ENCODE measurements around the gene TDRKH.

Gene TDRKH

GRCh38 chr1:151805066-151805820, 14.9 kb upstream of the TDRKH start, which contains the start of gene LINGO4:
LINGO4 (minus strand) TSS chr1:151805419; CDS start chr1:151802704, 2,715 bp downstream.
- POLR2A ChIA-PET (ENCODE audit: low non-redundant PET) = no interaction called here
- DNase-seq (ENCODE audit: low spot score) = no peak
- no peak within 1 kb of the TSS for H3K27ac ChIP-seq
- CTCF ChIA-PET = interaction anchor here (0.6 kb wide), 1 partner anchor 70 kb away, joined by 3 read pairs; no protein-coding TSS in a partner anchor
- TF ChIP-seq, protein P1, sequence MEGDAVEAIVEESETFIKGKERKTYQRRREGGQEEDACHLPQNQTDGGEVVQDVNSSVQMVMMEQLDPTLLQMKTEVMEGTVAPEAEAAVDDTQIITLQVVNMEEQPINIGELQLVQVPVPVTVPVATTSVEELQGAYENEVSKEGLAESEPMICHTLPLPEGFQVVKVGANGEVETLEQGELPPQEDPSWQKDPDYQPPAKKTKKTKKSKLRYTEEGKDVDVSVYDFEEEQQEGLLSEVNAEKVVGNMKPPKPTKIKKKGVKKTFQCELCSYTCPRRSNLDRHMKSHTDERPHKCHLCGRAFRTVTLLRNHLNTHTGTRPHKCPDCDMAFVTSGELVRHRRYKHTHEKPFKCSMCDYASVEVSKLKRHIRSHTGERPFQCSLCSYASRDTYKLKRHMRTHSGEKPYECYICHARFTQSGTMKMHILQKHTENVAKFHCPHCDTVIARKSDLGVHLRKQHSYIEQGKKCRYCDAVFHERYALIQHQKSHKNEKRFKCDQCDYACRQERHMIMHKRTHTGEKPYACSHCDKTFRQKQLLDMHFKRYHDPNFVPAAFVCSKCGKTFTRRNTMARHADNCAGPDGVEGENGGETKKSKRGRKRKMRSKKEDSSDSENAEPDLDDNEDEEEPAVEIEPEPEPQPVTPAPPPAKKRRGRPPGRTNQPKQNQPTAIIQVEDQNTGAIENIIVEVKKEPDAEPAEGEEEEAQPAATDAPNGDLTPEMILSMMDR (conservative IDR thresholded peaks at IDR 0.05; ENCODE audit: low read depth) = no peak

DNA sequence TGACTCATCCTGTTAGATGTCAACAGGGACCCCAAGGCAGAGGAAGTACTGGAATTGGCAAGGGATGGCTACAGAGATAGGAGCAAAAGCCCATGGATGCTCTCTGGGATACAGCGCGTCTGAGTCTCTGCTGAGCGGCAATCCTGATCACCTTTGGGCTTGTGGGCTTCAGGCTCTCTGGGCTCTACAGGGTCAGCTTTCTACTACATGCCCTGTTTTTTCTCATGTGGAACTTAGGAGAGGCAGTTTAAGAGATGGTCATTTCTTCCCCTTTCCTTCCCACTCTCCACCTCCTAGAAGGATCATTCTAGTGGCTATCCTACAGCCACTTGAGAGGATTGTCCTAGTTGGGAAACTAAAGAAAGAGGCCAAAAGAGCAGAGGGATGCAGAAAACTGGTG, 13.6 kb upstream of the TDRKH start:
- ChIA-PET POLR2A (ENCODE audit: low non-redundant PET) (no interaction called here), CTCF (interaction anchor here (0.6 kb wide), 2 partner anchors 13 to 26 kb away, joined by 5 read pairs; partner anchors contain the start of gene TDRKH)
- H3K27ac ChIP-seq = no peak overlapping the region
- DNase-seq (ENCODE audit: low spot score) = no peak
- TF ChIP-seq, protein P1 (conservative IDR thresholded peaks at IDR 0.05; ENCODE audit: low read depth) = no peak

GRCh38 chr1:151803164-151803563, 12.9 kb upstream of the TDRKH start:
- DNase-seq (ENCODE audit: low spot score) = no peak
- H3K27ac ChIP-seq = no peak overlapping the region
- TF ChIP-seq, protein P1 (conservative IDR thresholded peaks at IDR 0.05; ENCODE audit: low read depth) = no peak
- ChIA-PET CTCF (interaction anchor here (0.7 kb wide), 1 partner anchor 551 kb away, joined by 4 read pairs; no protein-coding TSS in a partner anchor), POLR2A (ENCODE audit: low non-redundant PET) (no interaction called here)

DNA sequence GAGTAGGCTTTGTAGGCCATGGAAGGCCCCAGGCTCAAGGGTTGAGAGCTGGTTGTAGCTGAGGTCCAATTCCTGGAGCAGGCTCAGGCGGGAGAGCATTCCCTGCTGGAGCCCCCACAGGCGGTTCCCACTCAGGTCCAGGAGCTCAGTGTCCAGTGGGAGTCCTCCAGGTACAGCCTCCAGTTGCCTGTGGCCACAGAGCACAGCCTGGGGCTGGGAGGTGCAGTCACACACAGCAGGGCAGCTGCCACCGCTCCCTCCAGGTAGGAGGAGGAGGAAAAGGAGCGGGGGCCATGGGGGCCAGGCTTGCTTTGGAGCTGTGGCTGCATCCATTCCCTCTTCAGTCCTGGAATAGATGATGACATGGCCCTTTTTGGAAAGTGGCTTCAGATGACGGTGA, 12.1 kb upstream of the TDRKH start:
- POLR2A ChIA-PET (ENCODE audit: low non-redundant PET) = no interaction called here
- no peak for DNase-seq (ENCODE audit: low spot score)
- TF ChIP-seq, protein P1 (conservative IDR thresholded peaks at IDR 0.05; ENCODE audit: low read depth) = no peak
- no peak overlapping the region for H3K27ac ChIP-seq
- CTCF ChIA-PET = interaction anchor here (0.7 kb wide), 1 partner anchor 550 kb away, joined by 4 read pairs; no protein-coding TSS in a partner anchor

GRCh38 chr1:151801846-151802245, 11.5 kb upstream of the TDRKH start:
- H3K27ac ChIP-seq = no peak overlapping the region
- TF ChIP-seq, protein P1 (conservative IDR thresholded peaks at IDR 0.05; ENCODE audit: low read depth) = no peak
- ChIA-PET CTCF (no interaction called here), POLR2A (ENCODE audit: low non-redundant PET) (no interaction called here)
- DNase-seq (ENCODE audit: low spot score) = no peak

DNA sequence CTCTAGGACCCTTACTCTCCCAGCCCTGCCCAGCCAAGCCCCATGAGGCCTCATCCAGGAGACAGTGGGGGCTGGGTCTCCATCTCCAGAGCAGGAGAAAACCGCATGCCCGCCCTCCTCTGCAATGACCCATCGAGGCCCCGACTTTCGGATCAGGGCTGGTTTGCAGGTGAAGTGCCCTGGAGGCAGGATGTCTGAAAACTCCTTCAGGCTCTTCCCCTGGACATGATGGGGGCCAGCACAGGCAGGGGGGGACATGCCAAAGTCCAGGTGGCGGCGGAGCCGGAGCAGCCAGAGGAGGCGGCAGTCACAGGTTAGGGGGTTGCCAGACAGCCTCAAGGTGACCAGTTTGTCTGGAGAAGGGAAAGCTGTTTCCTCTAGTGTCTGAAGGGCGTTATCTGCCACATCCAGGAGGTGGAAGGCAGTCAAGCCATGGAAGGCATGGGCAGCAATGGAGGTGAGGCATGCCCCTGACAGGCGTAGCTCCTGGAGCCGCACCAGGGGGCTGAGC, 11.1 kb upstream of the TDRKH start:
- H3K27ac ChIP-seq = no peak overlapping the region
- CTCF ChIA-PET = no interaction called here
- TF ChIP-seq, protein P1 (conservative IDR thresholded peaks at IDR 0.05; ENCODE audit: low read depth) = no peak
- no peak for DNase-seq (ENCODE audit: low spot score)
- POLR2A ChIA-PET (ENCODE audit: low non-redundant PET) = no interaction called here

Measured in RWPE1 (cell line).